SKM-1 treated with dmso at 0.1 percent for 144 hours (cell line): ENCODE results near the gene ADAMTS20.
"Not testable (repeated sequence)": the region's sequence is repeated elsewhere in the genome, so short reads cannot be mapped to it uniquely, and the experiment has no call there.

Experiments
- DNase-seq: peaks from one replicate; lab custom pipeline; 2025; ENCODE audit not compliant: unreplicated experiment; lab: John Stamatoyannopoulos, UW

Gene ADAMTS20

DNA sequence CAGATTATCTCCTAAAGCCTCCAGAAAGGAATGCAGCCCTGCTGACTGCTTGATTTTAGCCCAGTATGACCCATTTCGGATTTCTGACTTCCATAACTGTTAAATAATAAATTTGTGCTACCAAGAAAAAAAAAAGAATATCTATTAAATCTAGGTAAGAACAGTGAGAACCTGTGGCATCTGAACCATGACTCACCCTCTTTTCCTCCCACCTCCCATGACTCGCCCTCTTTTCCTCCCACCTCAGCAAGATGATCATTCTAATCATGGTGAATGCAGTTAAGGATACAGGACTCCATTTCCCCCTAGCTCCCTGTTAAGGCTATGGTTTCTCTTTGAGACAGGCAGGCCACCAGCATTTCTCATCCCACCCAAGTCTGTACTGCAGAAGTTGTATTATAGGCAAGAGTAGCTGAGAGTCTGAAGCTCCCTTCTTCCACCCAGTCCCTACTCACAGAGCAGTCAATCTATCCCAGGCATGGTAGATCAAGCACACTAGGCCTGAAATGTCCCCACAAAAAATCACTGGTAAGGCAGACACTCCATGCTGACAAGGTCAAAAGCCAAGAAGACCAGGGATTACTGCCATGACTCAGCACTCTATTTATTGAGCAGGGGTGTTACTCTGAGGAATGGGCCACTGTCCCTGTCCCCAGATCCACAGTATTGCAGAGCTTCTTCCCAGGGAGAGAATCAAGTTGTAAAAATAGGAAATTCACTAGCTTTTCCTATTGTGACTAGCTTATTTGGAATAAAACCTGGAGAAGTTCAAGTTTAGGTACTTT lies 188.9 kb downstream of the ADAMTS20 start:
- DNase-seq = no peak

- DNase-seq = no peak
These were observed 190.8 kb downstream of the ADAMTS20 start for GRCh38 chr12:43361031-43361710.

GRCh38 chr12:43360001-43360400 lies 192.0 kb downstream of the ADAMTS20 start:
- DNase-seq = not testable (repeated sequence)

GRCh38 chr12:43357141-43357540 lies 194.9 kb downstream of the ADAMTS20 start:
- no peak for DNase-seq

DNA sequence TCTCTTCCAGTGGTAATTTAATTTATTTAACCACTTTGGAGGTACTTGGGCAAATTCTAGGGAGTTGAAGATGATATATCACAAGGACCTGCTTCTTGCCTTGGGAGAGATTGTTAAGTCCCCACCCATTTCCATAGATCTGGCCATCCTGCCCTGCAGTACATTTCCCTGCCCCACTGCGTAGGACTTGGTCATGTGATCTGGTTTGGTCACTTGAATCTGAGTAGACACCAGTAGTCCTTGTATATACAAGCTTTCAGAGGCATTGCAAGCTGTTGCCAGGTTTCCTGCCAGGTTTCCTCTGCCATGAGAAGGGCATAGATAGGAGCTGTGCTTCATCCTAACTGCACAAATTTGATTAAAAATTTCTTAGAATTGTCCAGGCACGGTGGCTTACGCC lies 200.0 kb downstream of the ADAMTS20 start:
- no peak for DNase-seq

GRCh38 chr12:43349863-43350262 lies 202.1 kb downstream of the ADAMTS20 start:
- DNase-seq = no peak

GRCh38 chr12:43348221-43348620 lies 203.8 kb downstream of the ADAMTS20 start:
- no peak for DNase-seq

DNA sequence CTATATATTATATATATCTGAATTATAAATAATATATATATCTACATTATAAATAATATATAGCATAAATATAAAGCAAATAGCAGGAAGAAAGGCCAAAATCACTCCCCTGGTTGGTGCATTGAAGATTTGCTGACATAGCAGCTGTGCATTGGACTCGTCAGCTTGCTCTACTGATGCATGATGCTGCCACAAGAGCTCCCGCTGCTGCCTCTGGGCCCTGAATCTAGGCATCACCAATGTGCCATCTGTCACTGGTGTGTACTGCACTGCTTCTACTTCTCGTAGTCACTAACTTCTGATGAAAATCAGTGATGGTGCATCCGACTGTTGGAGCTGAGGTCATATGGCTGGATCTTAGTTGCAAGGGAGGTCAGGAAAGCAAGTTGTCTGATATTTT lies 205.0 kb downstream of the ADAMTS20 start:
- no peak for DNase-seq

GRCh38 chr12:43345023-43345422 lies 207.0 kb downstream of the ADAMTS20 start:
- DNase-seq = no peak

- not testable (repeated sequence) for DNase-seq
These were observed 210.2 kb downstream of the ADAMTS20 start for GRCh38 chr12:43341785-43342313.

DNA sequence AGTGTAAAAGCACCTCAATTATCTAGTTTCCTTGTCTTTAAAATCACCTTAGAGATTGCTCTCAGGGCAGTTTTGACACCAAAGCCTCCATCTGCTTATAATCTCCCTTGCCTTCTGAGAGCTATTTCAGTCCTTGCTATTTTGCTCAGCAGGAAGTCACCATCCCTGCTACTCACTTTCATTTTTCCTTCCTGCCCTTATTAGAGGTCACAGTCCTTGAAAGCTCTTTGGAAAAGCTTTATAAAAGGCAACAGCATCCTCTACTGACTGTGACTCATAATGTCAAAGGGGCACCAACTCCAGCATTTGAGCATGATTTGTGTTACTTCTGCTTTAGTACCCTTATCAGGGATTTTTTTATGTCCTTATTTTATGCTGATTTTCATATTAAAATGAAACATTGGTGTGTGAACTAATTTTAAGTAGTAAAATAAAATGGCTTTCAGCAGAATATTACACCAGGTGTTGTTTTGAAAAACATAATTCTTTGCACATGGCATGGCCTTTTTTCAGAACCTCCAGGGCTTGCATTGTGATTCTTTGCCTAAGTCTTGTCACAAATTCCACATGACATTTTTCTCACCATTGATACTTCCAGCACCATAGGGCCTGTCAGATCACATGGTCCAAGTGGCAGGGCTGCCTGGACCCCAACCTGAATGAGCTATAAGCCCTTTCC lies 213.0 kb downstream of the ADAMTS20 start:
- peak; percentile 16 for DNase-seq

- DNase-seq = no peak
These were observed 214.2 kb downstream of the ADAMTS20 start for GRCh38 chr12:43337571-43338444.

- peak; percentile 2 for DNase-seq
These were observed 214.9 kb downstream of the ADAMTS20 start for GRCh38 chr12:43336962-43337555.

- no peak for DNase-seq
These were observed 218.4 kb downstream of the ADAMTS20 start for GRCh38 chr12:43333644-43334043.

DNA sequence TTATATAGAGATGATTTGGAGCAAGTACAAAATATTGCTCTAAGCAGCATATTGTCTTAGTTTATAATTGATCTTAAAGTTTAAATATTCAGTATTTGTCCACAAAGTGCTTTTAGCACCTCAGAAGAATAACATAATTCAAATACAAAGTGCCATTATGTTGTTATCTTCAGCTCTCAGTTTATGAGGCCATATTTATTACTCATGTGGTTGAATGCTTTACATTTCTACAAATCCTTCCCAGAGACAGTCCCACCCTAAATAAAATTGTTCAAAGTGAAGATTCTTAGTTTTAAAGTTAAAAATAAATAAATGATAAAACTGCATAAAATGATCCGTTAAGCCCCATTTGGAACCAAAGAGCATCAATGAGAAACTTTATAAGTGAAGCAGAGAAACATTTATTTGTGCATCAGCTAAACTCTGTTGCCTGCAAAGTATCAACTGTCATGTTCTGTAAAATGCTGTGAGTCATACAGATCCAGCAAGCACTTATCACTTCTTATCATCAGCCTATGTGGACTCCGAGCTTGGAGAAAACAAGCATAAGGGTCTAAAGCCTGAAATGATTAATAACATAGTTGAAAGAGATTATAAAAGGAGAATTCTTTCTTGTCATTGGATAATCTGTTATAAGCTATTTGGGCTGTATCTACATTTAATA lies 218.9 kb downstream of the ADAMTS20 start:
- DNase-seq = no peak

DNA sequence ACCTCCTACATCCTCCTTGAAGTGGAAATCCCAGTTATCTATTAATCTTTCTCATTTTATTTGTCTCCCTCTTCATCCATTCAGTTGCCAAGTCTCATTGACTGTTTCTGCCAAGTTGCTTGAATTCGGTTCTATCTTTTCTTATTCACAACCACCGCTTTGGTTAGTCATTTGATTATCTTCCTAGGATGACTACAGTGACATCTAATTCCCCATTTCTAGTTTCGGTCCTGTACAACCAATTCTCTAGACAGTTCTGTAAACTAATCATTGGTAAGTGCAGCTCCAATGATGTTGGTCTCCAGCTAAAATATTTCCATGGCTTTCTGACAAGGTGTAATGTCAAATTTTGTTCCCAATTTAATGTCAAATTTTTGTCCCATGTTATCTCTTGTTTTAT lies 220.1 kb downstream of the ADAMTS20 start:
- DNase-seq = no peak

GRCh38 chr12:43329375-43329774 lies 222.6 kb downstream of the ADAMTS20 start:
- DNase-seq = no peak

DNA sequence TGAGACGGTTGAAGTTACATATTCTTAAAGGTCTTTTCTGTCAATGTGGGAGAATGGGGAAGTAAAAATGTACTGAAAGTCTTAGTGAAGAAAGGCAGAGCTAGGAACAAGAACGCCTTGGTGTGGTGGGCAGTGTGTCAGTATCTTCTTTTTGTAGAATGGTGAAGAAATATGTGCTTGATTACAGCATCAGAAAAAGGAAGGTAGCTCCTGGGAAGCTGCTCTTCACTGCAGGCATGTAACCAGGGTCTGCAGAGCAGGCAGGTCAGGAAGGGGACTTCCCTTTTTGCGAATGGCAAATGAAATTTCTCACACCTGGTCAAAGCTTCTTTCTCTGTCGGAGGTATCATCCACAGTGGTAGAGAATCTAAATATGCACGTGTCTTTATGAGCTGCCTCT lies 226.2 kb downstream of the ADAMTS20 start:
- peak; percentile 78 for DNase-seq

DNA sequence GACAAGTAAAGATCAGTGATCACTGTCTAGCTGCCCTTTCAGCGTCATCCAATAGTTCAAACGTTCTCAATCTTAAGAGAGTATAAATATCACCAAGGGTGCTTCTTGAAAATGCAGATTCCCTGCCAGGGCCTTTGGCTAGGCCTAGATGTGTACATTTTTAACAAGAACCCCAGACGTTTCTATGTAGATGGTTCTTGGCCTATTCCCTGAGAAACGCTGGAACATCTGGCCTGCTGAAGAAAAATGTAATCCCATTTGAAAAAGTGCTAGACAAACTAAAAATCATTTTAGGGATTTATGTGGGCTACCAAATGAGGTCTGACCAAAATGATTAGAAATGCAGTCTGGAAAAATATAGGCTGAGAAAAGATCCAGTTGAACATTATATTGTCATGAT lies 231.7 kb downstream of the ADAMTS20 start:
- DNase-seq = no peak

- no peak for DNase-seq
These were observed 234.0 kb downstream of the ADAMTS20 start for GRCh38 chr12:43318021-43318420.
